ENCODE data around the gene CCDC178. TPM values are rescaled to one million over a fixed set of nuclear protein-coding genes. Genes with fewer than 3 reads are reported as not detected.

Gene CCDC178
- total and polyA plus RNA-seq, 10 donors, result 4.0 to 17.4 (median 8.0) TPM

DNA sequence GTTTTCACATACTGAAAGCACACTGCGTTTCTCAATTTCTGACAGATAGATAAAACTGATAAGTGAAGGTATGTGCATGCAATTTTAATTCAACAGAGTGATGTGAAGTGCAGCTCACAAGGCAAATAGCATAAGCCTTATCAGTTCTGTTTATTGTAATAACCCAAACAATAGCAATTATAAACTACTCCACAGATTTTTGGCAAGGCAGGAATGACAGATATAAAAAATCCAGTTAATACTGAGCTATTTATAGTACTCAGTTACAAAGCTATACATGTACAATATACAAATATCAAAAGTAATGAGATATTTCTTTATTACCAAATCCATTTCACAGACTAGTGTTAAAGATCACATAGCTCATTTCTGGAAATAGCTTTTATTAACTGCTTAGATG is 456.8 kb downstream of the CCDC178 start:
- no peaks in the 10 kb centered on the region for H3K4me1 ChIP-seq
- H3K27me3 ChIP-seq (replicated peaks in 1 of 7), result no peaks in the 10 kb centered on the region
- TF ChIP-seq POLR2AphosphoS5 (IDR thresholded peaks at IDR 0.05), result no peak
- TF ChIP-seq POLR2A (IDR thresholded peaks at IDR 0.05), result no peak
- TF ChIP-seq, protein P1, sequence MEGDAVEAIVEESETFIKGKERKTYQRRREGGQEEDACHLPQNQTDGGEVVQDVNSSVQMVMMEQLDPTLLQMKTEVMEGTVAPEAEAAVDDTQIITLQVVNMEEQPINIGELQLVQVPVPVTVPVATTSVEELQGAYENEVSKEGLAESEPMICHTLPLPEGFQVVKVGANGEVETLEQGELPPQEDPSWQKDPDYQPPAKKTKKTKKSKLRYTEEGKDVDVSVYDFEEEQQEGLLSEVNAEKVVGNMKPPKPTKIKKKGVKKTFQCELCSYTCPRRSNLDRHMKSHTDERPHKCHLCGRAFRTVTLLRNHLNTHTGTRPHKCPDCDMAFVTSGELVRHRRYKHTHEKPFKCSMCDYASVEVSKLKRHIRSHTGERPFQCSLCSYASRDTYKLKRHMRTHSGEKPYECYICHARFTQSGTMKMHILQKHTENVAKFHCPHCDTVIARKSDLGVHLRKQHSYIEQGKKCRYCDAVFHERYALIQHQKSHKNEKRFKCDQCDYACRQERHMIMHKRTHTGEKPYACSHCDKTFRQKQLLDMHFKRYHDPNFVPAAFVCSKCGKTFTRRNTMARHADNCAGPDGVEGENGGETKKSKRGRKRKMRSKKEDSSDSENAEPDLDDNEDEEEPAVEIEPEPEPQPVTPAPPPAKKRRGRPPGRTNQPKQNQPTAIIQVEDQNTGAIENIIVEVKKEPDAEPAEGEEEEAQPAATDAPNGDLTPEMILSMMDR (IDR thresholded peaks at IDR 0.05 in 8 of 11, conservative IDR thresholded peaks at IDR 0.05 in 3 of 11), result no peak
- no peak overlapping the region for H3K4me3 ChIP-seq
- no peaks in the 10 kb centered on the region for H3K9me3 ChIP-seq
- H3K27ac ChIP-seq, result no peak overlapping the region
- intact Hi-C loops (cut with DNase I; ENCODE audit: low total_unique reads), result no loop called here
- WGBS, 5 donors, result 65 to 81% (median 79%) methylated on average over 1 of the region's 1 CpG
- H3K36me3 ChIP-seq, result no peaks in the 10 kb centered on the region
- no peak for DNase-seq

DNA sequence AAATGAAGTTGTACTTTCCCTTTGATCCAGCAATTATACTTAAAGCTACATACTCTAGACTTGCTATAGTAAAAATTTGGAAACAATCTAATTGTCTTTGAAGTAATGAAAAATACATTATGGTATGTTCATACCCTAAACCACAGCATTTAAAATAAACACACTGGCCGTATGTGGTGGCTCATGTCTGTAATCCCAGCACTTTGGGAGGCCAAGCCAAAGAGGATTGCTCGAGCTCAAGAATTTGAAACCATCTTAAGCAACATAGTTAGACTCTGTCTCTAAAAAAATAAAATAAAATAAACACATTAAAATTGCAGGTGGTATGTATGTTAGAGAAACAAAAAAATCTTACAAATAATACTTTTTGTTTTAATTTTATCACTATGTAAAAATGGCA is 459.6 kb downstream of the CCDC178 start:
- intact Hi-C loops (cut with DNase I; ENCODE audit: low total_unique reads), result no loop called here
- 62 to 82% (median 67%) methylated on average over 2 of the region's 2 CpGs for WGBS, 5 donors
- no peak for DNase-seq

DNA sequence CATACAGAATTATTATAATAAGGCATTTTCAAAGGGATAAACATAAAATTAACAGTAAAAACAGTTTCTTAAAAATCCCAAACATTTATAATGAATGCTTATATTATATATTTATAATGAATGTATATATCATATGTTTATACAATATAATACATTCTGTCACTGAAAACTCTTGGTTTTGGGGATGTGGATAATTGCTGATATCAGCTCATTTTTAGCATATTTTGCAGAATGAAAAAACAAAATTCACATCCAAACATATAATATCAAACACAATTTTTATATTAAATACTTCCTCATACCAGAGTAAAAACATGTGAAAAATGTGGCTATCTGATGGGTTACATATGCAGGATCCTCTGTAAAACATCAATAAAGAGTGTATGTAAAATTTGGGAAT is 465.0 kb downstream of the CCDC178 start:
- Histone ChIP-seq H3K4me1 (no peaks in the 10 kb centered on the region), H3K36me3 (no peaks in the 10 kb centered on the region), H3K9me3 (peaks cover 0 to 9% (median 0%) of the 10 kb centered on the region in 8 donors), H3K27ac (no peak overlapping the region), H3K27me3 (replicated peaks in 1 of 7) (no peaks in the 10 kb centered on the region), H3K4me3 (no peak overlapping the region)
- TF ChIP-seq POLR2A (IDR thresholded peaks at IDR 0.05), result no peak
- no peak for TF ChIP-seq POLR2AphosphoS5 (IDR thresholded peaks at IDR 0.05)
- TF ChIP-seq, protein P1 (IDR thresholded peaks at IDR 0.05 in 8 of 11, conservative IDR thresholded peaks at IDR 0.05 in 3 of 11), result no peak
- no peak for DNase-seq
- intact Hi-C loops (cut with DNase I; ENCODE audit: low total_unique reads), result no loop called here

More for the DNA sequence above, 459.6 kb downstream of the CCDC178 start:
- H3K36me3 ChIP-seq, result no peaks in the 10 kb centered on the region
- no peaks in the 10 kb centered on the region for H3K9me3 ChIP-seq
- H3K4me1 ChIP-seq, result no peaks in the 10 kb centered on the region
- H3K27ac ChIP-seq, result no peak overlapping the region
- TF ChIP-seq POLR2A (IDR thresholded peaks at IDR 0.05) (no peak), POLR2AphosphoS5 (IDR thresholded peaks at IDR 0.05) (no peak)
- TF ChIP-seq, protein P1 (IDR thresholded peaks at IDR 0.05 in 8 of 11, conservative IDR thresholded peaks at IDR 0.05 in 3 of 11), result no peak
- H3K4me3 ChIP-seq, result no peak overlapping the region
- no peaks in the 10 kb centered on the region for H3K27me3 ChIP-seq (replicated peaks in 1 of 7)

DNA sequence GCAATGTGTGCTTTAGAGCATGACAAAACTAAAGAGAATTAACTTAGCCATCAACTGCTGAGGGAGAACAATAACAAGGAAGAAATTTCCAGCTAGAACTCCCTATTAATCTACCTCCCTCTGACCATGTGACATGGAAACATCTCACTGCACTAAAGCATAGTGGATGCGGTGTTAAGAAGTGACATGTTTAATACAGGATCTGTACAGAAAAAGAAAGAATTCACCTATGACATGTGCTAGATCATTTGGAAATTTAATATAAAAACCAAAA is 465.4 kb downstream of the CCDC178 start:
- intact Hi-C loops (cut with DNase I; ENCODE audit: low total_unique reads), result no loop called here
- no peaks in the 10 kb centered on the region for H3K4me1 ChIP-seq
- no peaks in the 10 kb centered on the region for H3K36me3 ChIP-seq
- peaks cover 0 to 9% (median 0%) of the 10 kb centered on the region in 8 donors for H3K9me3 ChIP-seq
- WGBS, 5 donors, result 75 to 91% (median 88%) methylated on average over 1 of the region's 1 CpG
- DNase-seq, result no peak
- H3K27me3 ChIP-seq (replicated peaks in 1 of 7), result no peaks in the 10 kb centered on the region
- H3K4me3 ChIP-seq, result no peak overlapping the region
- TF ChIP-seq, protein P1 (IDR thresholded peaks at IDR 0.05 in 8 of 11, conservative IDR thresholded peaks at IDR 0.05 in 3 of 11), result no peak
- TF ChIP-seq POLR2AphosphoS5 (IDR thresholded peaks at IDR 0.05) (no peak), POLR2A (IDR thresholded peaks at IDR 0.05) (no peak)
- no peak overlapping the region for H3K27ac ChIP-seq
